MM.1S (cell line): ENCODE data around the gene KIF17.

Experiments
- DNase-seq: peaks from one replicate; pipeline ENCODE4 v3.0.0-alpha.2; 2015
- H2AFZ ChIP-seq: fragments of 300-600 bp; sonication (generic); 2 replicates; pipeline ENCODE4 v1.6.0; 2016; ENCODE audit warnings: antibody characterized with exemption, low read length
- H3F3A ChIP-seq: fragments of 300-600 bp; sonication (generic); 2 replicates; pipeline ENCODE4 v1.6.1; 2016; ENCODE audit warnings: mild to moderate bottlenecking, antibody characterized with exemption, low read length, moderate library complexity, mixed read lengths; ENCODE audit not compliant: insufficient read depth
- H3K27ac ChIP-seq: fragments of 300-600 bp; sonication (generic); 2 replicates; pipeline ENCODE4 v1.5.1; 2016; ENCODE audit warnings: mild to moderate bottlenecking, low read length
- H3K27me3 ChIP-seq: fragments of 300-600 bp; sonication (generic); replicated peaks from 2 replicates; pipeline ENCODE4 v1.6.0; 2016; ENCODE audit warnings: low read length; ENCODE audit not compliant: insufficient read depth
- H3K36me3 ChIP-seq: fragments of 300-600 bp; sonication (generic); replicated peaks from 2 replicates; pipeline ENCODE4 v1.6.1; 2016; ENCODE audit warnings: mild to moderate bottlenecking, low read length, mixed read lengths; ENCODE audit not compliant: insufficient read depth
- H3K4me1 ChIP-seq: fragments of 300-600 bp; sonication (generic); 2 replicates; pipeline ENCODE4 v1.6.1; 2016; ENCODE audit warnings: low read length, mixed read lengths
- H3K4me2 ChIP-seq: fragments of 300-600 bp; sonication (generic); 2 replicates; pipeline ENCODE4 v1.6.0; 2016; ENCODE audit warnings: low read depth, low read length
- H3K4me3 ChIP-seq: fragments of 300-600 bp; sonication (generic); 2 replicates; pipeline ENCODE4 v1.5.1; 2016; ENCODE audit warnings: low read length, mixed read lengths
- H3K79me2 ChIP-seq: fragments of 300-600 bp; sonication (generic); 2 replicates; pipeline ENCODE4 v1.6.1; 2016; ENCODE audit warnings: mixed run types, low read length, mixed read lengths
- H3K9ac ChIP-seq: fragments of 300-600 bp; sonication (generic); 2 replicates; pipeline ENCODE4 v1.6.1; 2016; ENCODE audit warnings: low read length, mixed read lengths
- H3K9me2 ChIP-seq: fragments of 300-600 bp; sonication (generic); replicated peaks from 2 replicates; pipeline ENCODE4 v1.6.1; 2016; ENCODE audit warnings: mild to moderate bottlenecking, low read length, mixed read lengths; ENCODE audit not compliant: insufficient read depth
- H3K9me3 ChIP-seq: fragments of 300-600 bp; sonication (generic); replicated peaks from 2 replicates; pipeline ENCODE4 v1.6.1; 2016; ENCODE audit warnings: mild to moderate bottlenecking, low read length, mixed read lengths; ENCODE audit not compliant: insufficient read depth
- H4K20me1 ChIP-seq: fragments of 300-600 bp; sonication (generic); 2 replicates; pipeline ENCODE4 v1.6.1; 2016; ENCODE audit warnings: mild to moderate bottlenecking, low read length, moderate library complexity, mixed read lengths; ENCODE audit not compliant: insufficient read depth
- EZH2 ChIP-seq: fragments of 300-600 bp; sonication (generic); optimal IDR thresholded peaks from 2 replicates; pipeline ENCODE3; 2017; ENCODE audit warnings: low read depth, mild to moderate bottlenecking, antibody characterized with exemption, low read length, mixed read lengths
- EZH2phosphoT487 ChIP-seq: fragments of 300-600 bp; sonication (generic); IDR thresholded peaks from 2 replicates; pipeline ENCODE4 v1.6.1; 2018; ENCODE audit warnings: antibody characterized with exemption, low read length
- TF ChIP-seq, protein P1 (sequence below): fragments of 300-600 bp; sonication (generic); IDR thresholded peaks from 2 replicates; pipeline ENCODE4 v1.5.1; 2016; ENCODE audit warnings: antibody characterized with exemption, low read length, mixed read lengths

Gene KIF17

DNA sequence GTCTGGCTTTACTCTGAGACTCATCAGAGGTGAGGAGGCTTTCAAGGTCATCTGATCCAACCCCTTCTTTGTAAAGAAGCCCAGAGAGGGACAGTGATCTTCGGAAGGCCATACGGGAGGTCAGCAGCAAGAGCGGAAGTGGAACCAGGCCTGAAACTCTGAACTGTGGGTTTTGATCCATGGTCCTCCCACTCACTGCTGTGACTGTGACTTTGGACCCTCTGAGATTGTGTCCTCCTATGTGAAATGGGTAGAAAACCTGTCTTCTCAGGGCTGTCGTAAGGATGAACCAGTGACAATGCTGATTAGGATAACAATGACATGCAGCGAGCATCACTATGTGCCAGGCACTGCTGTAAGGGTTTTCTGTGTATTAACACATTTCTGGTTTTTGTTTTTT lies 46.9 kb downstream of the KIF17 start:
- Histone ChIP-seq H3K4me3 (no peak overlapping the region), H3K4me1 (no peaks in the 10 kb centered on the region), H3F3A (no peaks in the 10 kb centered on the region), H3K9me3 (no peaks in the 10 kb centered on the region), H4K20me1 (no peaks in the 10 kb centered on the region), H3K9ac (no peak overlapping the region), H3K36me3 (no peaks in the 10 kb centered on the region), H3K27me3 (peaks cover 64% of the 10 kb centered on the region), H2AFZ (no peak overlapping the region), H3K79me2 (no peaks in the 10 kb centered on the region), H3K27ac (no peak overlapping the region), H3K9me2 (no peaks in the 10 kb centered on the region), H3K4me2 (no peak overlapping the region)
- TF ChIP-seq, protein P1, sequence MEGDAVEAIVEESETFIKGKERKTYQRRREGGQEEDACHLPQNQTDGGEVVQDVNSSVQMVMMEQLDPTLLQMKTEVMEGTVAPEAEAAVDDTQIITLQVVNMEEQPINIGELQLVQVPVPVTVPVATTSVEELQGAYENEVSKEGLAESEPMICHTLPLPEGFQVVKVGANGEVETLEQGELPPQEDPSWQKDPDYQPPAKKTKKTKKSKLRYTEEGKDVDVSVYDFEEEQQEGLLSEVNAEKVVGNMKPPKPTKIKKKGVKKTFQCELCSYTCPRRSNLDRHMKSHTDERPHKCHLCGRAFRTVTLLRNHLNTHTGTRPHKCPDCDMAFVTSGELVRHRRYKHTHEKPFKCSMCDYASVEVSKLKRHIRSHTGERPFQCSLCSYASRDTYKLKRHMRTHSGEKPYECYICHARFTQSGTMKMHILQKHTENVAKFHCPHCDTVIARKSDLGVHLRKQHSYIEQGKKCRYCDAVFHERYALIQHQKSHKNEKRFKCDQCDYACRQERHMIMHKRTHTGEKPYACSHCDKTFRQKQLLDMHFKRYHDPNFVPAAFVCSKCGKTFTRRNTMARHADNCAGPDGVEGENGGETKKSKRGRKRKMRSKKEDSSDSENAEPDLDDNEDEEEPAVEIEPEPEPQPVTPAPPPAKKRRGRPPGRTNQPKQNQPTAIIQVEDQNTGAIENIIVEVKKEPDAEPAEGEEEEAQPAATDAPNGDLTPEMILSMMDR: no peak
- TF ChIP-seq EZH2 (no peak), EZH2phosphoT487 (no peak)
- DNase-seq: no peak

DNA sequence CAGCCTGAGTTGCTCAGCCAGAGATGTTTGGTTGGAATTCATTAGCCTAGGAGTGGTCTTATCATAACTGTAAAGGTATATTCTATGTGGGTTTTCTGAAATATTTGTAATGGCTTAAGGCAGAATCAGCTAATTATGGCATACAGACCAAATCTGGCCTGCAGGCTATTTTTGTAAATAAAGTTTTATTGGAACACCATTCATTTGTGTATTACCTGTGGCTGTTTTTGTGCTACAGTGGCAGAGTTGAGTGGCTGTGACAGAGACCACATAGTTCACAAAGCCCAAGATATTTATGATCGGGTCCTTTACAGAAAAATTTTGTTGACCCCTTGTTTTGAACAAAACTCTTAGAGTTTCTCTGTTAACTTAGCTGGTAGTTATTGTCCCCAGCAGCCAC lies 49.2 kb downstream of the KIF17 start:
- no peak for TF ChIP-seq EZH2
- TF ChIP-seq, protein P1: no peak
- no peak for TF ChIP-seq EZH2phosphoT487
- Histone ChIP-seq H3K36me3 (no peaks in the 10 kb centered on the region), H3K27ac (no peak overlapping the region), H3K4me2 (no peak overlapping the region), H3K4me3 (no peak overlapping the region), H3K9ac (no peak overlapping the region), H3K9me3 (no peaks in the 10 kb centered on the region), H3K79me2 (no peaks in the 10 kb centered on the region), H2AFZ (no peak overlapping the region), H3K4me1 (no peaks in the 10 kb centered on the region), H4K20me1 (no peaks in the 10 kb centered on the region), H3F3A (no peaks in the 10 kb centered on the region), H3K9me2 (no peaks in the 10 kb centered on the region), H3K27me3 (peaks cover 43% of the 10 kb centered on the region)
- no peak for DNase-seq

DNA sequence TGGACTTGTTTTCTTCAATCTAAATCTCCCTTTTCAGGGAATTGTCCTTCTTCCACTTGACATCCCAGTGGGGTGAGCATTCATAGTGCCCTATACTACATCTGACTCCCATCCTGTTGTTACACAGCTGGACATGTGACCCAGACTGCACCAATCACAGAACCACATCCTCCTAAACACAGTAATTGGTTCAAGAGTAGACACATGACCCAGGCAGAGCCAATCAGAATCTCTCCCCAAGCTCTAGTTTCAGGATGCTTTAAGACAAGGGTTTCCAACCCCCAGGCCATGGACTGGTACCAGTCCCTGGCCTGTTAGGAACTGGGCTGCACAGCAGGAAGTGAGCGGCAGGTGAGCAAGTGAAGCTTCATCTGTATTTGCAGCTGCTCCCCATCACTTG lies 51.0 kb downstream of the KIF17 start:
- H3K9me2 ChIP-seq: no peaks in the 10 kb centered on the region
- H3K36me3 ChIP-seq: no peaks in the 10 kb centered on the region

More for the DNA sequence above, 51.0 kb downstream of the KIF17 start:
- no peak overlapping the region for H3K4me3 ChIP-seq
- peaks cover 6% of the 10 kb centered on the region; the same call in 1 of the 2 replicates for H3K4me1 ChIP-seq
- no peak for TF ChIP-seq EZH2phosphoT487
- TF ChIP-seq, protein P1: no peak
- TF ChIP-seq EZH2: no peak
- no peak overlapping the region for H3K27ac ChIP-seq
- no peaks in the 10 kb centered on the region for H3K79me2 ChIP-seq
- H4K20me1 ChIP-seq: no peaks in the 10 kb centered on the region
- DNase-seq: peak; percentile 19
- no peaks in the 10 kb centered on the region for H3F3A ChIP-seq
- H3K9me3 ChIP-seq: no peaks in the 10 kb centered on the region
- no peak overlapping the region for H3K9ac ChIP-seq
- peaks cover 27% of the 10 kb centered on the region for H3K27me3 ChIP-seq
- H3K4me2 ChIP-seq: no peak overlapping the region
- H2AFZ ChIP-seq: no peak overlapping the region
